HEK293T (cell line): Measurements from ENCODE around the gene MREG.

ENCODE experiments used
- ARNT ChIP-seq: fragments of 450-650 bp; IDR thresholded peaks from 2 replicates; pipeline ENCODE4 v1.6.1; 2017; ENCODE audit warnings: mild to moderate bottlenecking
- ELF4 ChIP-seq: fragments of 450-650 bp; IDR thresholded peaks from 2 replicates; pipeline ENCODE4 v1.6.1; 2017; ENCODE audit warnings: antibody characterized with exemption
- FOXM1 ChIP-seq: fragments of 450-650 bp; IDR thresholded peaks from 2 replicates; pipeline ENCODE4 v1.6.1; 2017; ENCODE audit warnings: mild to moderate bottlenecking, borderline replicate concordance
- L3MBTL2 ChIP-seq: fragments of 450-650 bp; conservative IDR thresholded peaks from 2 replicates; pipeline ENCODE4 v1.6.1; 2016; ENCODE audit warnings: mild to moderate bottlenecking
- LEF1 ChIP-seq: fragments of 450-650 bp; IDR thresholded peaks from 2 replicates; pipeline ENCODE4 v1.6.1; 2017; ENCODE audit warnings: mild to moderate bottlenecking, borderline replicate concordance

GRCh38 chr2:216051350-216051749 lies 38.0 kb upstream of the MREG start:
- no peak for TF ChIP-seq FOXM1
- TF ChIP-seq LEF1, result no peak
- no peak for TF ChIP-seq L3MBTL2
- no peak for TF ChIP-seq ELF4
- no peak for TF ChIP-seq ARNT
